Skeletal muscle cell (primary cell): Measurements from ENCODE around the gene PTEN.
"Not testable (repeated sequence)": the region's sequence is repeated elsewhere in the genome, so short reads cannot be mapped to it uniquely, and the experiment has no call there.

Experiments used
- DNase-seq: peaks from one replicate; pipeline ENCODE4 v3.0.0-alpha.2; 2010; ENCODE audit warnings: low read depth
- H3K4me3 ChIP-seq: 2 replicates; pipeline ENCODE4 v1.5.1; 2011; ENCODE audit warnings: low read depth, mild to moderate bottlenecking, control low read depth, low read length, moderate library complexity

PTEN gene

DNA sequence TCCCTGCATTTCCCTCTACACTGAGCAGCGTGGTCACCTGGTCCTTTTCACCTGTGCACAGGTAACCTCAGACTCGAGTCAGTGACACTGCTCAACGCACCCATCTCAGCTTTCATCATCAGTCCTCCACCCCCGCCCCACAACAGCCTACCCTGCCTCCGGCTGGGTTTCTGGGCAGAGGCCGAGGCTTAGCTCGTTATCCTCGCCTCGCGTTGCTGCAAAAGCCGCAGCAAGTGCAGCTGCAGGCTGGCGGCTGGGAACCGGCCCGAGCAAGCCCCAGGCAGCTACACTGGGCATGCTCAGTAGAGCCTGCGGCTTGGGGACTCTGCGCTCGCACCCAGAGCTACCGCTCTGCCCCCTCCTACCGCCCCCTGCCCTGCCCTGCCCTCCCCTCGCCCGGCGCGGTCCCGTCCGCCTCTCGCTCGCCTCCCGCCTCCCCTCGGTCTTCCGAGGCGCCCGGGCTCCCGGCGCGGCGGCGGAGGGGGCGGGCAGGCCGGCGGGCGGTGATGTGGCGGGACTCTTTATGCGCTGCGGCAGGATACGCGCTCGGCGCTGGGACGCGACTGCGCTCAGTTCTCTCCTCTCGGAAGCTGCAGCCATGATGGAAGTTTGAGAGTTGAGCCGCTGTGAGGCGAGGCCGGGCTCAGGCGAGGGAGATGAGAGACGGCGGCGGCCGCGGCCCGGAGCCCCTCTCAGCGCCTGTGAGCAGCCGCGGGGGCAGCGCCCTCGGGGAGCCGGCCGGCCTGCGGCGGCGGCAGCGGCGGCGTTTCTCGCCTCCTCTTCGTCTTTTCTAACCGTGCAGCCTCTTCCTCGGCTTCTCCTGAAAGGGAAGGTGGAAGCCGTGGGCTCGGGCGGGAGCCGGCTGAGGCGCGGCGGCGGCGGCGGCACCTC is at the start of gene PTEN, which contains the start of gene KLLN:
Gene PTEN, plus strand, starts transcription at position 573 of the 891 bp plus-strand sequence. CDS start 845 bp downstream, outside the sequence.
Gene KLLN, minus strand, starts transcription at position 481 of the 891 bp plus-strand sequence. CDS start 1,046 bp downstream, outside the sequence.
- DNase-seq = peak; percentile 83

DNA sequence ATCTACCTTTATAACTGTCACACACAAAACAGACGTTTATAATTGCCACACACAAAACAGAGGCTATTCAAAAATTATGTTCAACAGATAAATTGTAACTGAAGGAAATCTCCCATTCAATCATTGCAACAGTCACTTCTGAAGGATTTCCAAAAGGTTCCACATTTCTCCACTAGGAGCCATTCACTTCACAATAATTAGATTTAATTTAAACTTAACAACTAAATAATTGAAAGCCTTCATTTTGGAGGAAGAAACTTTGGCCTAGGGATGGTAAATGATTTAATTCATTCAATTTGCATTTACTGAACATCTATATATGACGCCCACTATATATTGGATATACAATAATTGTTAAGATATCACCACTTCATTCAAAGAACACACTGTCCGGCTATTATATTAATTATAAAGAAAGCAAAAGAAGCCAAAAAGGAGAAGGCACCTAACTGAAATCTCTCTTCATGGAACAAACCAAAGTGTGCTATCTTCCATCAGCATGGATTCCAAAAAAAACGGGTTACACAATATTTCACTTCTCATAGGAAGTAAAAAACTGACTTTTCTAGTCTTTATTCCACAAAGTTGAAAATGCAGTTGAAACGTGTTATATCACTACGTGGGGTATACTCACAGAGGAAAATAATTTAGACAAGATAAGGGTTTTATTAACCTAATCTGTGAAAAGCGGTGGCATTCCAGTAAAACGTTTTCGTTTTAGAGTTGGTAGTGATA is 47.1 kb upstream of the PTEN start:
- no peak for DNase-seq
- no peak overlapping the region for H3K4me3 ChIP-seq

More for the DNA sequence above, at the start of gene PTEN, which contains the start of gene KLLN:
- H3K4me3 ChIP-seq = peak within 1 kb of the TSS; percentile 83

DNA sequence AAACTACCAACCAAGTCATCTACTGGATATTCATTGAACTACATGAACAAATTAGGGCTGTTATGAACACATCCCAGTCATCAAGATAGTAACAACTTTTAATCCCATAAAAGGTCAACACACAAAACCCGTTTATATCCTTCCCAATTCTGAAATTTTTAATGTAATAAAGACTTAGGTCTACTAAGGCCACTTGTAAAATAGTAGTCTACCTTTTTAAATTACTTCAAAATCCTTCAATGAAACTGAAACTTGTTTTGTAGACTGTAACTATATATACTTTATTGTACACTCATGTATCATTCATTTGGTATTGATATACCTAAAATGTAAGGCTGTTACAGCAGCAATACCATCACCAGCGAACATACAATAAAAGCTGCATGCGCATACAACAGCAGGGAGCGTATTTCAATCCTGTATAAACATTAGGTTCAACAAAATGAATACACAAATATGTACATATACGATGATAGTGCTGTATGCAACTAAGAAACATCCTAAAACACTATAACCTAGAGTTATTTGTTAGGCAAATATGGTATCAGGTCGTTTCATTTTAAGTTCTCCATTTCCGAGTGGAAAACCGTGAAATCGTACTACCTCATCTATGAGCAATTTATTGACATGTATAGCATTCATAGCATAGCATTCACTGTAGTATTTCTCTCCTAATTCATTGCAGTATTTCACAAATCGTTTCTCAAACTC is 46.4 kb upstream of the PTEN start:
- peak overlapping the region; percentile 93 for H3K4me3 ChIP-seq
- DNase-seq = no peak

GRCh38 chr10:87817609-87818504 is 45.6 kb upstream of the PTEN start, which contains the start of gene ATAD1:
Gene ATAD1, minus strand, starts transcription at chr10:87818226. Its CDS starts 3,627 bp downstream, at chr10:87814599.
- peak; percentile 44 for DNase-seq
- H3K4me3 ChIP-seq = peak within 1 kb of the TSS; percentile 93

DNA sequence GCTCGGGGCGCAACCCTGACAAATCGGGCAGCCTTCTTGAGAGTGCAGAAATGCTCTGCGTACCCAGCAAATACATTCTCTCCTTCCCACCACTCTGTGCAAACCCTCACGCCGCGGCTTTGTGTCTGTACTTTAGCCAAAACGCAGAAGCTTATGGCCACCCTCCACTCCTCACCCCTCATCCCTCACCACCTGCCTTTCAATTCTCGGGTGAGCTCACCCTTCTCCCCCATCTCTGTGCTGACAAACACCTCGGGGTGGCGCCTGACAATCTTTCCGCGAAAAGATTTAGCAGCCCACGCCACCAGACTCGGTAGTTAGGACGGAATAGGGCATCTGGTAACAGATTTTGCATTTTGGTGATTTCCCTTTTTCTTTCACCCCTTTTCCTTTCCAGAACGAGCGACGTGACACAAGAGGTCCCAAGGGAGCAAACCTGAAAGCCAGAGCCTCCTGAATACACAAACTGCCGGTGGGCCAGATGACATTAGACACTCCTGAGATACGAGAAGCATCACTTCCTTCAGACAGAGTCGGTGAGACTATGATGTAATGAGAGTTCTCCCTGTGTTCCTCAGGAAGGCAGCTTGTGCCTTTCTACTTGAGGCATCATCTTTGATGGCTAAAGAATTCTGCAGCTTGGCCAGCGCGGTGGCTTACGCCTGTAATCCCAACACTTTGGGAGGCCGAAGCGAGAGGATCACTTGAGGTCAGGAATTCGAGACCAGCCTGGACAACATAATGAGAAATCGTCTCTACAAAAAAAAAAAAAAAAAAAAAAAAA is 44.7 kb upstream of the PTEN start:
- no peak for DNase-seq
- H3K4me3 ChIP-seq = peak overlapping the region; percentile 93

- no peak overlapping the region for H3K4me3 ChIP-seq
- no peak for DNase-seq
Observed at GRCh38 chr10:87819289-87819585, 44.2 kb upstream of the PTEN start.

DNA sequence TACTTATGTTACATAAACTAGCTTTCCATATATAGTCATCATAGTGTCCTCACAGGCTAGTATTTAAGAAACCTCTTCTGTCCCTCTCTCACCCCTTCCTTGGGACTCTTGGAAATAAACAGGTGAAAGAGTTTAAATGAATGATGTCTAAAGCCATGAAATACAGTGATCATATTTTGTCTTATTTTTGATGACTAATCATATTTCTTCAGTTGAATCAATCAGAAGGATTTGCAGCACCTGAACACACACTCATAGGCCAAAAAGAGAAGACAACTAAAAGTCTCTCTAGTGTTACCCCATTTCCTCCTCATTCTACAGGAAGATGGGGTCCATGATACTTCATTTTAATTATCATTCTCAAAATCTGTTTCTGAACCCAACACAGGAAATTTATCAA is 36.8 kb upstream of the PTEN start:
- no peak overlapping the region for H3K4me3 ChIP-seq
- DNase-seq = no peak

GRCh38 chr10:87827681-87828080 is 35.7 kb upstream of the PTEN start:
- no peak overlapping the region for H3K4me3 ChIP-seq
- DNase-seq = no peak

DNA sequence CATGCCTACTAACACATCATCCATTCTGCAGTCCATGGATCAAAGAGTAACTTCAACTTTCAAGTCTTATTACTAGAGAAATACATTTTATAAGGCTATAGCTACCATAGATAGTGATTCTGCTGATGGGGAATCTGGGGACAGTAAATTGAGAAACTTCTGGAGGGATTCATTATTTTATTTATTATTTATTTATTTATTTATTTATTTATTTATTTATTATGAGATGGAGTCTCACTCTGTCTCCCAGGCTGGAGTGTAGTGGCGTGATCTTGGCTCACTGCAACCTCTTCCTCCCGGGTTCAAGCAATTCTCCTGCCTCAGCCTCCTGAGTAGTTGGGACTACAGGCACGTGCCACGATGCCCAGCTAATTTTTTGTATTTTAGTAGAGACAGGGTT is 34.4 kb upstream of the PTEN start:
- not testable (repeated sequence) for DNase-seq, H3K4me3 ChIP-seq

- no peak overlapping the region for H3K4me3 ChIP-seq
- no peak for DNase-seq
Observed at GRCh38 chr10:87829986-87830729, 33.3 kb upstream of the PTEN start.

- H3K4me3 ChIP-seq = no peak overlapping the region
- DNase-seq = no peak
Observed at GRCh38 chr10:87836098-87836497, 27.3 kb upstream of the PTEN start.

- no peak overlapping the region for H3K4me3 ChIP-seq
- no peak for DNase-seq
Observed at GRCh38 chr10:87837445-87837844, 26.0 kb upstream of the PTEN start.

GRCh38 chr10:87838650-87839049 is 24.8 kb upstream of the PTEN start:
- H3K4me3 ChIP-seq = no peak overlapping the region
- no peak for DNase-seq

DNA sequence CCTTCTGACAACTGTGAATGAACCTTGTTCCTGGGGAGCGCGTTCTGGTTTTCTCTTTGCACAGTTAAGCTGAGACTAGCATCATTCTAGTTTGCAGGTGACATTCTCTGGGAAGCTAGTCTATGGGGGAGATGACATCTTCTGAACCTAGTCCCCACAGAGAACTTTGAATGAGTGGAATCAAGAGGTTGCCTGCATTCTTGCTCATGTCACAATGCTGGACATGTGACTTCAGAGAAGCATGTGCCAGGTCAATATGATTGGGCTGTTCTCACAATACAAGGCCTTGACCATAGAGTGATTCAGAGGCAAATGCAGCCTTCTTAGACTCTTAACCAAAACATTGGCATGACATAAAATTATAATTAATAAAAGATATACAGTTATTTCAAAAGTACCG is 22.2 kb upstream of the PTEN start:
- DNase-seq = no peak
- H3K4me3 ChIP-seq = no peak overlapping the region

DNA sequence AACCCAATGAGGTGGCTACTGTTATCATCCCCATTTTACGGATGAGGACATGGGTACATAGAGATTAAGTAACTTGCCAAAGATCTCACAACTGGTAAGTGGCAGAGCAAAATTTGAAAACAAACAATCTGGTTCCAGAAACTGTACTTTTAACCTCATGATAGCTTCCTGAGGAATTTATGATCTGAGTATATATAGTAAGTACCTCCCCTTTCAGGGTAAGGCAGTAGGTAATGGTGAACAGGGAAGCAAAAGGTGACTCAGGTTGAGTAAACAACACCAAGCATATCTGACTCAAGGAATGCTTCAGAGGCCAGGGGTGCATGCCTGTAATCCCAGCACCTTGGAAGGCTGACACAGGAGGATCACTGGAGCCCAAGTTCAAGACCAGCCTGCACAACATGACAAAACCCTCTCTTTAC is 21.2 kb upstream of the PTEN start:
- DNase-seq = no peak

GRCh38 chr10:87842776-87843497 is 20.5 kb upstream of the PTEN start:
- no peak for DNase-seq

More for the DNA sequence above, 21.2 kb upstream of the PTEN start:
- H3K4me3 ChIP-seq = no peak overlapping the region

GRCh38 chr10:87843714-87844113 is 19.7 kb upstream of the PTEN start:
- DNase-seq = no peak
- H3K4me3 ChIP-seq = no peak overlapping the region

More at GRCh38 chr10:87842776-87843497, 20.5 kb upstream of the PTEN start:
- H3K4me3 ChIP-seq = no peak overlapping the region
